ENCODE results near the gene ZC3H6.
"Not testable (repeated sequence)": the region's sequence is repeated elsewhere in the genome, so short reads cannot be mapped to it uniquely, and the experiment has no call there.

ZC3H6 gene

DNA sequence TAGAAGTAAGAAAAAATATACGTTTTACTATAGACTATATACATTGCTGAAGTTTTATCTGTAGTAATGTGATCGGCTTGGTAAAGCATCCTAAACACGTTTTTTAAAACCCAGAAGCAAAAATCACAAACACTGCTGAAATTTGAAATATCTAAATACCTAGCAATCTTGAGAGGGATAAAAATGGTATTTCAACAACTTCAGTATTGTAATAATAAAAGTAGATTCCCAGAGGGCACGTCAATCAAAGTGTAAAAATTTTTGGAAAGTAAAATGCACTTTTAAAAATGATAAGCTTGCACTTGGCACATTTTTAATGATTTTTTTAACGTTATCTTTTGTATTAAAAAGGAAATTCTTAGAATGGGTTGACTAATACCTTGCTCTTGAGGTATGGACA is 1.6 kb downstream of the ZC3H6 start:
- no peak for DNase-seq

DNA sequence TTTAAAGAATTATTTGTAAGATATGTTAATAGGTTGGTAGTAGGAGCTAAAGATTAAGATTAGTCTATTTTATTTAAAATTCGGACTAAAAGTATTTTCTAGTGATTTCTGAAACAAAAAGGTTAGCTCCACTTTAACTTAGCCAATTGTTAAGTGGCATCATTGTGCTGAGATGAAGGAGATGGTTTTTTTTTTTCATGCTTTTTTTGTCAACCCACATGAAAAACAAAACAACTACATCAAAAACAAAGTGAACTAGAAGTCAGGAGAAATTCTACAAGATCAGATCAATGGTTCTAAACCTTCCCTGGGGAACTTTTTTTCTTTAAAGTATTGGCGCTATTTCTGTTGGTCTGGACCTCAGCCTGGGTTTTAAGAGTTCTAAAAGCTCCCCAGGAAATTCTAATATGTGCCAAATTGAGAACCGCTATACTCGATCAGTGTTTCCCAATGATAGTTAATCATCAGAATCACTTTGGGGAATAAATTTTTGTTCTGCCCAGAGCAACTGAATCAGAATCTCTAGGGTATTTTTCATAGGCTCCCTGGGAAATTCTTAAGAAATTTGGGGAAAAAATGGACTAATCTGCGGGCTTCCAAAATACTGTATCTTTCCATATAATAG is 2.3 kb downstream of the ZC3H6 start:
- no peak for DNase-seq

DNA sequence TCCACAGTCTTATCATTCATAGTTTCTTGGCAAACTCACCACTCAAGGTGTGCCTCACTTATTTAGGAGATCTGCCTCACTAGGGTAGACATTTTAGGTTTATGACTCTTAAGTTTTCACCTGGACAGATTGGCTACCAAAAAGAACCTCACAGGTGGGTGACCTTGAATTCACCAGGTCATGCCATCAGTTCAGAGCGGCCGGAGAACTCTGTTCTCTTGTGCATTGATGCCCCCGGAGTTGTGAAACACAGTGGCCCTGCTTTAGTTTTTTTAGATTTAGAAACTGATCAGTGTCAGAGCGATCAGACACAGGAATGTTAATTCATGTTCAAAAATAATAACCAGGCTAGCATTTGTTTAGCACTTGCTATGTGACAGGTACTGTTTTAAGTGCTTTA is 6.7 kb downstream of the ZC3H6 start:
- DNase-seq = not testable (repeated sequence)

DNA sequence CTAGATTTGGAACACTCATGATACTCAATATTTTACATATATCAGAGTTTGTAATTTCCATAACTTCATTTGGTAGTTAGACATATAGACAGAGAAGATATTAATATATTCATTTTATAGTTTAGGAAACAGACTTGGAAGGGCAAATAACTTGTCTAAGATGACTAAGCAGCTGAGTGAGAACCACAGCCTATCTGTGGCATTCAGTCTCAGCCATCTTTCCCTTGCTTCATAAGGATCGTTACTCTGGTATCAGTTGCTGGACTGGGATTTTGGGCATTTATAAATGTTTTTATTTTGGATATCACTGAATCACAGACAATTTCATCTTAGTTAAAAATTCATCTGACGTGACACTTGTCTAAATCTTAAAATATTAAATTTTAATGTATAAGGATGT is 8.1 kb downstream of the ZC3H6 start:
- not testable (repeated sequence) for DNase-seq

- no peak for DNase-seq
Observed at GRCh38 chr2:112290088-112290487, 14.7 kb downstream of the ZC3H6 start.

GRCh38 chr2:112290648-112291047 is 15.3 kb downstream of the ZC3H6 start:
- DNase-seq = no peak

GRCh38 chr2:112293636-112294401 is 18.4 kb downstream of the ZC3H6 start:
- DNase-seq = no peak

DNA sequence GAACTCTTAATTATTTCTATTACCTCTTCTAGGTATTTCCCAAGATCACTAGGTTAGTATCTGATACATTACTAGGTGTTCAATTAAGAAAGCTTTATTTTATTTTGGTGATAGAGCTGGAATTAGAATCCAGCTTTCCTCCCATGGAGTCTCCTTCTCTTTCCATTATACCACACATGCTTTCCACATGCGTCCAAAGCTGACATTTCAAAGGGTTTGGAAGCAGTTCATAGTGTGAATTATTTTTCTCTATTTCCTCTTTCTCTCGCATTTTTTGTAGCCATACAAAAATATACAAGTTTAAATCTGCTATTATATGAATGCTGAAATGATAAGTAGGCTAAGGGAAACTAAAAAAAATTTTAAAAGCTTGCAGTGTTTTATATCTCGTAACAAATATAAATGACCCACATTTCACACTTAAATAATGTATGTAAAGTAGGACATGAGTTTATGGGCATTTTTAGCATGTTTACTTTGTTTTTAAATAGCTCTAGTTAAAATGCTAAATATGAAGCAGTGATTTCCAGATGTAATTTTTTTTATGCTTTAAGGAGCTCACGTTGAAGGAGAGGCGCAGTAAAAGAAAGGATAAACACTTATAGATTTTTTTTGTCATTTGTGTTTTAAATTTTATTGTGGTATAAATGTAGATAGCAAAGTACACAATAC is 20.1 kb downstream of the ZC3H6 start:
- no peak for DNase-seq

DNA sequence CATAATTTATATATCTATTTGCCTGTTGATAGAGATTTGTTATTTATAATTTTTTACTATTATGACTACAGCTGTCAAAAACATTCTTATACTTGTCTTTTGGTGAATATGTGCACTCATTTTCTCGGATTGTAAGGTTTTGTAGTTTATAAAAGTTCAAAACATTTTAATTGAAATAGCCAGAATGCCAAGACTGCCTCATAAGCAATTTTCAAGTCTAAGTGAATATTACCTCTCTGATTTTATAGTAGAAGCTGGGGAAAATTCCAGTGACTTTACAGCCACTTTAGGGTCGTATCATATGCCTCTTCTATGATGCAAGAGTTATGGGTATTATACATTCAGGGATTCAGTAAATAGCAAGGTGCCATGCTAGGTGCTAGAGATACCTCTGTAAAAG is 21.0 kb downstream of the ZC3H6 start:
- DNase-seq = no peak

GRCh38 chr2:112301171-112301584 is 25.8 kb downstream of the ZC3H6 start:
- no peak for DNase-seq

GRCh38 chr2:112301973-112302372 is 26.6 kb downstream of the ZC3H6 start:
- no peak for DNase-seq

DNA sequence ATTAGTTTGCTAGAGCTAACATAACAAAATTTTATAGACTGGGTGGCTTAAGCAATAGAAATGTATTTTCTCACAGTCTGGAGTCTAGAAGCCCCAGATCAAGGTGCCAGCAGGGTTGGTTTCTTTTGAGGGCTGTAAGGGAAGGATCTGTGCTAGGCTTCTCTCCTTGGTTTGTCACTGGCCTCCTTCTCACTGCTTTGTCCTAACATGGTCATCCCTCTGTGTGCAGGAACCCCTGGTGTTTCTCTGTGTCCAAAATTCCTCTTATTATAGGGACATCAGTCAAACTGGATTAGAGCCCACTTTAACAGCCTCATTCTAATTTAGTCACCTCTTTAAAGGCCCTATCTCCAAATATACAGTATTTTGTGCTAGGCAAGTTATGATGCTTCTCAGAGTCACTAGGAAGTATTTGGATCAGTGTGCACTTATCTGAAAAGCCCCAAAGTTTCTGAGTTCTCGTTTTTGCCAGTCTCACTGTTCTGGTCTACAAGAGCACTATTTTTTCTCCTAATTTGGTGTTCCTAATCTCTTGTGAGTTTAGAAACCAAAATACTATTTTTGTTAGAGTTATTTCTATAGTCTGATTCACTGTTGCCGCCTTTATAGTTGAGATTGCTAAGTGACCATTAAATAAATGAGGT is 29.0 kb downstream of the ZC3H6 start:
- no peak for DNase-seq

- DNase-seq = no peak
Observed at GRCh38 chr2:112305132-112305531, 29.7 kb downstream of the ZC3H6 start.

DNA sequence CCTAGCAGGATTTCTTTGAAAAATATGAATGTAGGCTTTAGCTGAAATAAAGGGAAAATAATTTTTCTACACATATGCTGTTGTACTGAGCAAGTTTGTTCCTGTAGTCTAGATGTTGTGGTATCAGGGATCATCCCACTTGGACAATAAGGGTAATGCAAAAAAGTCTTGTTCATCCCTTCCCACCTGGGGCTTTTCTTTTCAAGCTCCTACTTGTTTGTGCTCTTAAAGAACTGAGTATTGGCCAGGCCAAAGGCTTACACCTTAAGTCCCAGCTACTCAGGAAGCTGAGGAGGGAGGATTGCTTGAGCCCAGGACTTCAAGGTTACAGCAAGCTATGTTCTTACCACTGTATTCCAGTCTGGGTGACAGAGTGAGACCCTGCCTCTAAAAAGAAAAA is 35.5 kb downstream of the ZC3H6 start:
- DNase-seq = no peak

DNA sequence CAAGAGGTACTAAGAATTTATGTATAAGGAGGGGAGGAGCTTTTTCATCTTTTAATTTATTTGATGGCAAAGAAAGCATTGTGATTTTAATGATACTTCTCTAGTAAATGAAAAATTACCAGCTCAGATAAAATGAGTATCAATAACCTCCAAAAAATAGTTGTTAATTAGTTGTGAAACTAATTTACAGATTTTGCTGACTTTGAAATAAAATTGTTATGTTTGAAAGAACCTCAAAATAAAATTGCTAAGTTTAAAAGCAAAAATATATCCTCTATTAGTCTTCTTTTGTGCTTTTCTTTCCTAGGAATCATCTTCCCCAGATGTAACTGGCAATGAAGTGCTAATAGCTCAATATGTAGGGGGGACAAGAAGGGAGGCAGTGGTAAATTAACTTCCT is 36.5 kb downstream of the ZC3H6 start:
- no peak for DNase-seq

DNA sequence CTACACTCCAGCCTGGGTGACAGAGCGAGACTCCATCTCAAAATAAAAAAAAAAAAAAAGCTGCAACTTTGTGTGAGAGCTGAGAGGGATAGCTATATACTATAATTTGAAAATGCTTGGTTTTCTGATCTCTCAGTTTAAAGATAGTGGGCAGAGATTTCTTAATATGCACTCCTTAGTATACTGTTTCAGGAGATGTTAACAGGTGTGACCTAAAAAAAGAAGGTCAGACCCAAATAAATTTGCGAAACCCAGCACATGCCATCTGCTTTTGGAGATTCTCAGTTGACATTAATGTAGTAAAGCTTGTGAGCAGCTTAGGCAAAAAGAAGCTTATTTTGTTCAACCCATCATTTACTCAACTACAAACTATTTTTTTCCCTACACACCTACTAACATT is 37.4 kb downstream of the ZC3H6 start:
- DNase-seq = no peak

DNA sequence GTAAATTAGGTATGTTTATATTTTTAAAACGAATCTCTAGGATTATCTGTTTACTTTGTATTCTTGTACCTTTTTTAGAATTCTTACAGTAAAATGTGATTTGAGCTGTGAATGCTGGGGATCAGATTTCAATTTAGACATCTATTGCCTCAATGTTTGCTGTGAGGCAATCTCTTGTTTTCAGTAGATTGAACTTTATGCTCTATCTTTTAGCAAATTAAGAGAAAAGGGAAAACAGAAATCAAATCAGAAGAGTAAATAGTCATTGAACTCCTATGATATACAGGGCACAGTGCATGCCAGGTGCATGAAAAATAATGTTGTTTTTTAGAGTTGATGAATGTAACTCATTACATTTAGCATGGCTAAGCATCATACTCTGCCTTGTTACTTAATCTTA is 39.5 kb downstream of the ZC3H6 start:
- DNase-seq = no peak

DNA sequence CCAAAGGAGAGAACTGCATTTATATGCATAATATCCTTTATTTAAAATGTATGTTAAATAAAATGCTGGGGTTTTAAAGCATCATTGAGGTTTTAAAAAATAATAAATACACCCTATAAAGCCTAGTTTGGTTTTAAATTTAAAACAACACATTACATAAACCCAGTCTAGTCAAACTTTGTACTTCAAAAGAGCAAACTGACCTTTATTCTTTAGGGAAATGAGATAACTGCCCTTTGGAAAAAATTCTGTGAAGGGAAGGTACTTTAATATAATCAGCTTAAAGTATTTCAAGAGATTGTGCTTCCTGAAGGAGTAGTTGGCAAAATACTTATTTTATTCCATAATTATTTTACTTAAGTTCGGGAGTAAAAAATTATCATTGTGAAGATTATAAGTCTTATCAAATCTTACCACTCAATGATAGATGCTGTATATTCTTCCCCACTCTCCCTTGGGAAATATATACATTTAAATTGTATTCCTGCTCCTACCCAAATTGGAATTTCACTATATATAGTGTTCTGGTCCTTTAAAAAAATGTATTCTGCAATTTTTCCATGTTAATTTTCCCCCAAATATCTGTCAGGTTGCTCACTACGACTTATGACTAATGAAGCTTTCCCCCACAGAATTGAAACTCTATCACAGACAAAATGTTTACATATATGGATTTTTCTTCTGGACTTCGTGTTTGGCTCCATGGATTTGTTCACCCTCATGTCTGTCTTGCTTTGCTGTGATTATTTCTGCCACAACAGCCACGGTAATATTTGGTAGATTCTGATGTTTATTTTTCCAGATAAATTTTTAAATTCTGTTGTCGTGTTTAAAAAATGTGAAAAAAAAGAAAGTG is 42.1 kb downstream of the ZC3H6 start:
- DNase-seq = no peak

DNA sequence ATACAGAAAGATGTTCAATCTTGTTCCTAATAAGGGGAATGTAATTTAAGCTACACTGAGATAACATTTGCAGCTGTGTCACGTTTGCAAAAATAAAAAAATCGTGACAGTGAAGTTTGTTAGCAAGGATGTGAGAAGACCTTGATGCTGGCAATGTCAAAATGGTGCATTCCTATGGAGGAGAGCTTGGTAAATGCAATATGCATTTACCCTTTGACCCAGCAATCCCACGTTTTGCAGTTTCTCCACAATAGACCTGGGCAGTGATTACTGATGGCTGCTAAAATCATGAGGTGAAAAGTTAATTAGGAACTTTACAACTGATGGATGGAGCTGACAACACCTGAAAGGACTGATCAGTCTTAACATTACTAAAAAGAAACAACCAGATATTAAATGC is 43.1 kb downstream of the ZC3H6 start:
- no peak for DNase-seq

DNA sequence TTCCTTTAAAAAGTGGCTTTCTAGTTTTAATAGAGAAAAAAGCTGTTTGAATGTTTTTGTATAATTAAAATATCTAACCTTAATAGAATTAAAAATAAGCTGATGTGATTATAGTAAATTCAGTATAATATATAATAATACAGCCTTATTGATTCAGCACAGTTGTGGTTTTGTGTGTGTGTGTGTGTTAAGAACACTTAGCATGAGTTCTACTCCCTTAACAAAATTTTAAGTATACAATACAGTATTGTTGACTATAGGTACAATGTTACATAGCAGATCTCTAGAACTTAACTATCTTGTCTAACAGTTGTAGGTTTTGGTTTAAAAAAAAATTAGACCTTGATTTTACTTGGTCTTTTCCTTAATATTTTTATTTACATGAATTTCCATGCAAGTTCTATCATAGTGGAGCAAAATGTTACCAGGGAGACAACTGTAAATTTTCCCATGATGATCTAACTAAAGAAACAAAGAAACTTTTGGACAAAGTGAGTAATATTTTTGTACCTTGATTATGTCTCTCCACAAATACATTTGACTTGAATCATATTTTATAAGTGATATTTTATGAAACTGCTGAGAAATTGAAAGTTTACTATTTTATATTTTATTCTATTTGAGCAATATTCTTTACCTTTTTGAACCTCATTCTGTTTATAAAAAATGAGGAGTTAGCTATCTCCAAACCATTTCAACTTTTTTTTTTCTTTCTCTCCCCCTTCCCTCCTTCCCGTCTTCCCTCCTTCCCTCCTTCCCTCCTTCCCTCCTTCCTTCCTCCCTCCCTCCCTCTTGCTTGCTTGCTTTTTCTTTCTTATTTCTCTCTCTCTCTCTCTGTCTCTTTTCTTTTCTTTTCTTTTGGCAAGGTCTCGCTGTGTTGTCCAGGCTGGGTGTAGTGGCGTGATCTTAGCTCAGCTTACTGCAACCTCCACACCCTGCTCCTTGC is 46.3 kb downstream of the ZC3H6 start:
- DNase-seq = no peak

- no peak for DNase-seq
Observed at GRCh38 chr2:112322919-112323318, 47.5 kb downstream of the ZC3H6 start.
